Neuronal stem cell (in vitro differentiated cells): ENCODE data around the gene SLC34A2.
A peak's percentile ranks its signal among the peaks of the same experiment; 100 is the strongest.

Experiments used
- DNase-seq: peaks from one replicate; pipeline ENCODE4 v3.0.0-alpha.2; 2013; ENCODE audit warnings: low spot score
- H2AFZ ChIP-seq: one replicate; pipeline ENCODE4 v1.6.1; 2013; ENCODE audit warnings: mild to moderate bottlenecking, low read length, inconsistent platforms
- H2AK5ac ChIP-seq: 2 replicates; pipeline ENCODE4 v1.6.1; 2013; ENCODE audit warnings: low read depth, mild to moderate bottlenecking, inconsistent platforms, low read length, moderate library complexity, mixed read lengths
- H2BK120ac ChIP-seq: 2 replicates; pipeline ENCODE4 v1.6.1; 2013; ENCODE audit warnings: low read depth, mild to moderate bottlenecking, inconsistent platforms, low read length, moderate library complexity, mixed read lengths
- H2BK12ac ChIP-seq: one replicate; pipeline ENCODE4 v1.6.1; 2013; ENCODE audit warnings: low read length, inconsistent platforms
- H2BK15ac ChIP-seq: 2 replicates; pipeline ENCODE4 v1.6.1; 2013; ENCODE audit warnings: mild to moderate bottlenecking, low read length, inconsistent platforms, mixed read lengths
- H2BK5ac ChIP-seq: one replicate; pipeline ENCODE4 v1.6.1; 2013; ENCODE audit warnings: inconsistent platforms, mild to moderate bottlenecking, low read length, moderate library complexity
- H3K14ac ChIP-seq: one replicate; pipeline ENCODE4 v1.6.1; 2013; ENCODE audit warnings: low read length, inconsistent platforms
- H3K18ac ChIP-seq: 2 replicates; pipeline ENCODE4 v1.6.1; 2013; ENCODE audit warnings: low read length, inconsistent platforms
- H3K23ac ChIP-seq: 2 replicates; pipeline ENCODE4 v1.6.1; 2013; ENCODE audit warnings: low read depth, mild to moderate bottlenecking, mixed read lengths, low read length, inconsistent platforms; ENCODE audit not compliant: poor library complexity
- H3K27ac ChIP-seq: replicated peaks from 3 replicates; pipeline ENCODE4 v1.5.1; 2013; ENCODE audit warnings: low read length, inconsistent platforms
- H3K27me3 ChIP-seq, 3 experiments: 2 replicates each; pipeline ENCODE4 v1.6.1; 2013; ENCODE audit warnings: low read length in 3 of 3, mild to moderate bottlenecking in 2 of 3, inconsistent platforms in 1 of 3, low read depth in 1 of 3, mixed read lengths in 1 of 3, moderate library complexity in 1 of 3; ENCODE audit not compliant: control insufficient read depth in 3 of 3, insufficient read depth in 3 of 3
- H3K36me3 ChIP-seq, 2 donors: replicated peaks in 1 of 2; 2 replicates each; pipeline ENCODE4 v1.6.1; 2013; ENCODE audit warnings: low read length in 2 of 2; ENCODE audit not compliant: control insufficient read depth in 2 of 2, insufficient read depth in 2 of 2
- H3K4ac ChIP-seq: 2 replicates; pipeline ENCODE4 v1.6.1; 2013; ENCODE audit warnings: inconsistent platforms, mild to moderate bottlenecking, low read length, moderate library complexity
- H3K4me1 ChIP-seq, 2 donors: 1 replicate in 1 of 2; 2 replicates in 1 of 2; pipeline ENCODE4 v1.6.1; 2013; ENCODE audit warnings: low read length in 2 of 2, low read depth in 1 of 2; ENCODE audit not compliant: control insufficient read depth in 2 of 2, insufficient read depth in 1 of 2
- H3K4me2 ChIP-seq: one replicate; pipeline ENCODE4 v1.6.1; 2013; ENCODE audit warnings: mild to moderate bottlenecking, low read length, inconsistent platforms; ENCODE audit not compliant: insufficient read depth, poor library complexity, severe bottlenecking
- H3K4me3 ChIP-seq, 2 donors: 2 replicates each; pipeline ENCODE4 v1.5.1; 2013; ENCODE audit warnings: low read length in 2 of 2, mild to moderate bottlenecking in 2 of 2, inconsistent platforms in 1 of 2, moderate library complexity in 1 of 2
- H3K79me1 ChIP-seq: one replicate; pipeline ENCODE4 v1.6.1; 2013; ENCODE audit warnings: low read depth, mild to moderate bottlenecking, inconsistent platforms, low read length, moderate library complexity
- H3K9ac ChIP-seq: one replicate; pipeline ENCODE4 v1.6.1; 2013; ENCODE audit warnings: mild to moderate bottlenecking, low read depth, low read length, inconsistent platforms; ENCODE audit not compliant: poor library complexity
- H3K9me3 ChIP-seq, 2 donors: replicated peaks in 1 of 2; 2 replicates each; pipeline versions ENCODE3 to v1.6.1; 2013; ENCODE audit warnings: low read length in 2 of 2, mild to moderate bottlenecking in 2 of 2, inconsistent platforms in 1 of 2, low read depth in 1 of 2, mixed read lengths in 1 of 2, moderate library complexity in 1 of 2; ENCODE audit not compliant: control insufficient read depth in 2 of 2, insufficient read depth in 1 of 2
- H4K8ac ChIP-seq: one replicate; pipeline ENCODE4 v1.6.1; 2013; ENCODE audit warnings: low read depth, mild to moderate bottlenecking, inconsistent platforms, low read length, moderate library complexity
- H4K91ac ChIP-seq: one replicate; pipeline ENCODE4 v1.6.1; 2013; ENCODE audit warnings: low read length, low read depth, mild to moderate bottlenecking, inconsistent platforms; ENCODE audit not compliant: poor library complexity
- WGBS, 2 donors: extraction: QIAGEN DNeasy Blood & Tissue Kit; methylation state at CpG; one replicate each; pipeline ENCODE4 v1.1.7; 2013; ENCODE audit warnings: missing lambda C conversion rate in 2 of 2, mixed read lengths in 1 of 2; ENCODE audit not compliant: insufficient read length in 2 of 2, insufficient replicate concordance in 1 of 2; ENCODE audit errors: extremely low coverage in 2 of 2; 5-methylcytosine and 5-hydroxymethylcytosine counted together

SLC34A2 gene

DNA sequence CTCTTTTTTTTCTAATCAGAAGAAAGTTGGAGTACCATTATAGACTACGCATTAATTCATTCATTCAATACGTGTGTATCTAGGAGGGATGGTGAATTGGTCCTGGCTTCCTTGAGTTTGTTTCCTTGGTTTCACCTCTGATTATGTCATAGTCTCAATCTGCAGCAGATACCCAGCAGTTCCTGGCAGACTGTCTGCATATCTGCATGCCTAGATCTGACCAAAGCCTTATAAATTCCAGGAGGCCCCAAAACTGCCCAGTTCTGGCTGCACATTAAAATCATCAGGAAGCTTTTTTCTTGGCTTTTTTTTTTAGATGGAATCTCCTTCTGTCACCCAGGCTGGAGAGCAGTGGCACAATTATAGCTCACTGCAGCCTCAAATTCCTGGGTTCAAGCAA is 27.2 kb upstream of the SLC34A2 start:
- no peak overlapping the region for H2BK120ac ChIP-seq
- no peak overlapping the region for H3K9ac ChIP-seq
- no CpG with 5 or more reads among the region's 2 CpGs for WGBS, 2 donors

DNA sequence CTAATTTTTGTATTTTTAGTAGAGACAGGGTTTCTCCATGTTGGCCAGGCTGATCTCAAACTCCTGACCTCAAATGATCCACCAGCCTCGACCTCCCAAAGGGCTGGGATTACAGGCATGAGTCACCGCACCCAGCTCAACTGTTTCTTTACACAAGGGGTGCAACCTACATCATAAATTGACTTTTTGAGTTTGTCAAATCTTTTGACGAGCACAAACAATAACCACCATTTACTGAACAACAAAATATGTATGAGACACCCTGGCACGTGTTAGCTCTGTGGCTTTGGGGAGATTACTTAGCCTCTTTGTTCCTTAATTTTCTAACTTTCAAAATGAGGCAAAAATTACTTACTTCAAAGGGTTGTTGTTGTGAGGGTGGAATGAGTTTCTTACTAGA is 23.5 kb upstream of the SLC34A2 start:
- Histone ChIP-seq H3K27ac (no peak overlapping the region), H4K8ac (no peak overlapping the region), H3K4me3 (no peak overlapping the region), H3K9me3 (no peaks in the 10 kb centered on the region), H3K27me3 (no peaks in the 10 kb centered on the region), H2AFZ (no peak overlapping the region), H3K18ac (no peak overlapping the region), H3K4ac (no peak overlapping the region), H3K36me3 (no peaks in the 10 kb centered on the region), H2BK12ac (no peak overlapping the region), H3K9ac (no peak overlapping the region), H3K4me2 (no peak overlapping the region), H3K4me1 (no peaks in the 10 kb centered on the region), H4K91ac (no peak overlapping the region), H3K79me1 (no peaks in the 10 kb centered on the region), H3K14ac (no peak overlapping the region), H2BK120ac (no peak overlapping the region), H2BK5ac (no peak overlapping the region), H3K23ac (no peak overlapping the region), H2BK15ac (no peak overlapping the region), H2AK5ac (no peak overlapping the region)
- no CpG with 5 or more reads among the region's 4 CpGs for WGBS, 2 donors
- no peak for DNase-seq

More for the DNA sequence above, 27.2 kb upstream of the SLC34A2 start:
- H3K9me3 ChIP-seq: no peaks in the 10 kb centered on the region
- no peaks in the 10 kb centered on the region for H3K79me1 ChIP-seq
- no peak overlapping the region for H3K14ac ChIP-seq
- H3K4me1 ChIP-seq: peaks cover 0 to 1% of the 10 kb centered on the region in 2 donors
- H2BK15ac ChIP-seq: no peak overlapping the region
- no peak overlapping the region for H4K91ac ChIP-seq
- H2BK12ac ChIP-seq: no peak overlapping the region
- H3K27me3 ChIP-seq: no peaks in the 10 kb centered on the region
- no peak overlapping the region for H3K4me2 ChIP-seq
- no peak overlapping the region for H3K23ac ChIP-seq
- H3K18ac ChIP-seq: no peak overlapping the region
- no peak overlapping the region for H2BK5ac ChIP-seq
- DNase-seq: no peak
- no peaks in the 10 kb centered on the region for H3K36me3 ChIP-seq
- no peak overlapping the region for H3K4ac ChIP-seq
- no peak overlapping the region for H2AK5ac ChIP-seq
- no peak overlapping the region for H3K4me3 ChIP-seq
- no peak overlapping the region for H2AFZ ChIP-seq
- no peak overlapping the region for H4K8ac ChIP-seq
- H3K27ac ChIP-seq: no peak overlapping the region

DNA sequence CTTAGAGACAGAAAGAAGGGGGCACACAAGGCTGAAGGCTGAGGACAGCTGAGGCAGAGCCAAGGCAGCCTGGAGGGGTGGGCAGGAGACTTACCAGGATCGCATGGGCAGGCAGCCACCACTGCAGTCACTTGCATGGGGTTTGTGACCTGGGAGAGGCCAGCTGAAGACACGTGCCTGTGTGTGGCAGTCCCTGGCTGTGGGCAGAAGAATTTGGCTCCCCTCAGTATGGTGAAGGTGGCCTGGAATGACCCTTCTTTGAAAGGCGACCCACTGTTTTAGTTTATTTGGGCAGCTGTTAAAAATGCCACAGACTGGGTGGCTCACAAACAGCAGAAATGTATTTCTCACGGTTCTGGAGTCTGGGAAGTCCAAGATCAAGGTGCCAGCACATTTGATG is 22.1 kb upstream of the SLC34A2 start:
- DNase-seq: no peak
- H3K27me3 ChIP-seq: no peaks in the 10 kb centered on the region
- no peak overlapping the region for H3K23ac ChIP-seq
- H3K79me1 ChIP-seq: no peaks in the 10 kb centered on the region
- H3K27ac ChIP-seq: no peak overlapping the region
- peak overlapping the region; percentile 3 for H2AK5ac ChIP-seq
- no peak overlapping the region for H2BK120ac ChIP-seq
- H2AFZ ChIP-seq: no peak overlapping the region
- no peak overlapping the region for H3K18ac ChIP-seq
- no peaks in the 10 kb centered on the region for H3K9me3 ChIP-seq
- H3K4me1 ChIP-seq: peaks cover 0 to 3% of the 10 kb centered on the region in 2 donors
- no peak overlapping the region for H3K4ac ChIP-seq
- H3K36me3 ChIP-seq: no peaks in the 10 kb centered on the region
- H3K4me3 ChIP-seq: no peak overlapping the region
- no peak overlapping the region for H3K4me2 ChIP-seq
- no peak overlapping the region for H4K8ac ChIP-seq
- no peak overlapping the region for H2BK12ac ChIP-seq
- H2BK15ac ChIP-seq: peak overlapping the region; percentile 32
- no peak overlapping the region for H3K9ac ChIP-seq
- no peak overlapping the region for H2BK5ac ChIP-seq
- H3K14ac ChIP-seq: no peak overlapping the region
- no peak overlapping the region for H4K91ac ChIP-seq
- no CpG with 5 or more reads among the region's 4 CpGs for WGBS, 2 donors

DNA sequence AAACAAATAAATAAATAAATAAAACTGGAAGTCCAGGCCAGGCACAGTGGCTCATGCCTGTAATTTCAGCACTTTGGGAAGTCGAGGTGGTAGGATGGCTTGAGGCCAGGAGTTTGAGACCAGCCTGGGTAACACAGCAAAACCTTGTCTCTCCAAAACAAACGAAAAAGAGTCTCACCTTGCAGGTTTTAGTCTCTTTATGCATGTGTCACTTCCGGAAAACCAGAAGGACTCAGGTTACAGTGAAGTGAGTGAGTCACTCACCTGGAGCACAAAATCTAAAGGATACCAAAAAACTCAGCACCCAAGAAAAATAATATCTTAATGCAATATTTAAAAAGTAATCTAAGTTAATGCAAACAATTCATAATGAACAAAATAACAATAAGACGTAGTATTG is 20.1 kb upstream of the SLC34A2 start:
- Histone ChIP-seq H3K18ac (no peak overlapping the region), H2BK120ac (no peak overlapping the region), H3K14ac (no peak overlapping the region), H2AFZ (no peak overlapping the region), H4K8ac (no peak overlapping the region), H3K79me1 (no peaks in the 10 kb centered on the region), H3K4ac (no peak overlapping the region), H2BK5ac (no peak overlapping the region), H3K9ac (no peak overlapping the region), H3K4me2 (no peak overlapping the region), H2BK15ac (no peak overlapping the region), H2BK12ac (no peak overlapping the region), H2AK5ac (no peak overlapping the region), H3K27ac (no peak overlapping the region), H3K27me3 (no peaks in the 10 kb centered on the region), H3K9me3 (no peaks in the 10 kb centered on the region), H4K91ac (no peak overlapping the region), H3K36me3 (no peaks in the 10 kb centered on the region), H3K23ac (no peak overlapping the region), H3K4me3 (no peak overlapping the region), H3K4me1 (peaks cover 0 to 3% of the 10 kb centered on the region in 2 donors)
- no CpG with 5 or more reads among the region's 4 CpGs for WGBS, 2 donors
- DNase-seq: no peak
